ENCODE measurements around the gene CYP2F1. TPM values are rescaled to one million over a fixed set of nuclear protein-coding genes. Genes with fewer than 3 reads are reported as not detected.
"Not testable (repeated sequence)": the region's sequence is repeated elsewhere in the genome, so short reads cannot be mapped to it uniquely, and the experiment has no call there.

Gene CYP2F1
- total RNA-seq, 4 donors from 2014 or later = not detected

DNA sequence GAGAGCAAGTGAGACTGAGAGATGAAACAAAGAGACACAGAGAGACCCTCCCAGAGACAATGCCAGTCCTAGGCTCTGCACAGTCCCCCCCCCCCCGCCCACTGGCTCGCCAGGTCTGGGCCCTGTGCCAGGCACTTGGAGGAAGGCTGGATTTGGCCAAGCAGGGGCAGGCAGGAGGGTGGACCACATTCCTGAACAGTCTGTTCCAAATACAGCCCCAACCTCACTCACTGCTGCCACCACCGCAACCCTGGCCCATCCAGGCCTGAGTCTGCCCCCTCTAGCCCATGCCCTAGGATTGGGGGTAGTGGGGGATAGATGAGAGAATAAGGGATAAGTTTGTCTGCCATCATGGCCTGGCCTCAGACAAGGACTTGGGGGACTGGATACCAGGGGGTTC is 19.0 kb downstream of the CYP2F1 start:
- DNase-seq = no peak
- H3K27ac ChIP-seq = no peak overlapping the region
- no peaks in the 10 kb centered on the region for H3K4me1 ChIP-seq
- H3K36me3 ChIP-seq = no peaks in the 10 kb centered on the region
- intact Hi-C loops (cut with DNase I; ENCODE audit: low total_unique reads) = no loop called here
- TF ChIP-seq POLR2A (IDR thresholded peaks at IDR 0.05) = no peak
- TF ChIP-seq, protein P1, sequence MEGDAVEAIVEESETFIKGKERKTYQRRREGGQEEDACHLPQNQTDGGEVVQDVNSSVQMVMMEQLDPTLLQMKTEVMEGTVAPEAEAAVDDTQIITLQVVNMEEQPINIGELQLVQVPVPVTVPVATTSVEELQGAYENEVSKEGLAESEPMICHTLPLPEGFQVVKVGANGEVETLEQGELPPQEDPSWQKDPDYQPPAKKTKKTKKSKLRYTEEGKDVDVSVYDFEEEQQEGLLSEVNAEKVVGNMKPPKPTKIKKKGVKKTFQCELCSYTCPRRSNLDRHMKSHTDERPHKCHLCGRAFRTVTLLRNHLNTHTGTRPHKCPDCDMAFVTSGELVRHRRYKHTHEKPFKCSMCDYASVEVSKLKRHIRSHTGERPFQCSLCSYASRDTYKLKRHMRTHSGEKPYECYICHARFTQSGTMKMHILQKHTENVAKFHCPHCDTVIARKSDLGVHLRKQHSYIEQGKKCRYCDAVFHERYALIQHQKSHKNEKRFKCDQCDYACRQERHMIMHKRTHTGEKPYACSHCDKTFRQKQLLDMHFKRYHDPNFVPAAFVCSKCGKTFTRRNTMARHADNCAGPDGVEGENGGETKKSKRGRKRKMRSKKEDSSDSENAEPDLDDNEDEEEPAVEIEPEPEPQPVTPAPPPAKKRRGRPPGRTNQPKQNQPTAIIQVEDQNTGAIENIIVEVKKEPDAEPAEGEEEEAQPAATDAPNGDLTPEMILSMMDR (IDR thresholded peaks at IDR 0.05) = no peak
- H3K9me3 ChIP-seq = no peaks in the 10 kb centered on the region
- H3K4me3 ChIP-seq = no peak overlapping the region
- H3K27me3 ChIP-seq = no peaks in the 10 kb centered on the region

DNA sequence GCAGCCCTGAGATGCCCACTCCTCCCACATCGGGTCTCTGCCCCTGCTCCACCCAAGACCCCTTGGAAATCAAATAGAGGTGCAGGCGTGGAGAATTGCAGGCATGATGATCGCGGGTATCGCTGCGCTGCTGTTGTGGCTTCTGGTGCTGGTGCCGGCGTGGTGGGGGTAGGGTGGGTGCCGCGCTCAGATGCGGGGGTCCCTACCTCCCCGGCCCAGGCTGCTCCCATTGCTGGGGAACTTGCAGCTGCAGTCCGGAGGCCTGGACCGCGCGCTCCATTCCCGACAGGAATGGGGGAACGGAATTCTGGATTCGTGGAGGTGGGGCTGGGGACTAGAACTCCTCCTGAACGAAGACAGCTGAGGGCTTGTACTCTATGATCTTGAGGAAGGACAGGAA is 20.4 kb downstream of the CYP2F1 start:
- Histone ChIP-seq H3K9me3 (no peaks in the 10 kb centered on the region), H3K4me3 (no peak overlapping the region), H3K36me3 (no peaks in the 10 kb centered on the region), H3K4me1 (no peaks in the 10 kb centered on the region), H3K27ac (no peak overlapping the region), H3K27me3 (no peaks in the 10 kb centered on the region)
- no peak for TF ChIP-seq POLR2A (IDR thresholded peaks at IDR 0.05)
- TF ChIP-seq, protein P1 (IDR thresholded peaks at IDR 0.05) = no peak
- no peak for DNase-seq
- intact Hi-C loops (cut with DNase I; ENCODE audit: low total_unique reads) = no loop called here

DNA sequence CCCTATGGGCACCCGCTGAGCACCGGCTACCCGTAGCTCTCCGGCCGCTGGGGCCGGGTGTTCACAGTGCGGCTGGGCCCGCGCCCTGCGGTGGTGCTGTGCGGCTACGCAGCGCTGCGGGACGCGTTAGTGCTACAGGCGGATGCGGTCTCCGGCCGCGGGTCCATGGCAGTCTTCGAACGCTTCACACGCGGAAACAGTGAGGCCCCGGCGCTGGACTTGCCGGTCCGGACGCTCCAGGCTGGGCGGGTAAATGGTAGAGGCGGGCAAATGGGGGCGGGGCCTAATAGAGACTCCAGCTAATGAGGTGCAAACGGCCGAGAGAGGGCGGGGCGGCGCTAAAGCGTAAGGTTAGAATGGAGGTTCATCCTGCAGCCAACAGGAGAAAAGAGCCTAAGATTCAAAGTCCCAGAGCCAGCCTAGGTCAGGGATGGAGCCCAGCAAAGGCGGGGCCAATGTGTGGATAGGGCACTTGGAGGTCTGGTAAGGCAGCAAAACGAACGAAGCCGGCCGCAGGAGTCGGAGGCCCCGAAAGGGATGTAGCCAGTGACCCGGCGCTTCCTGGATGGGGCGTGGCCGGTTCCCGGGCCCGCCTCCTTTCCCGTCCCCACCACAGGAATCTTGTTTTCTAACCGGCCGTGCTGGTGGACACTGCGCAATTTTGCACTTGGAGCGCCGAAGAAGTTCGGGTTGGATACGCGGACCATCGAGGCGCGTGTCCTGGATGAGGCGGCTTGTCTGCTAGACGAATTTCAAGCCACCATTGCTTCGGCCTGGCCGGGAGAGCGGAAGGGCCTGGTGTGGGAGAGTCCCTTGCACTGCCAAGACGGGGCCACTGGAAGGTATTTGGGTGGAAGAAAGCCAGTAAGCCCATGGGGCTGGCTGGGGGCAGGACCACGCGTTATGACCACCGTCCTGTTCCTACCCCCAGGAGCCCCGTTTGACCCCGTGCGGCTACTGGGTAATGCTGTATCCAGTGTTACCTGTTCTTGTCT is 21.5 kb downstream of the CYP2F1 start:
- peak; percentile 53 to 54 for DNase-seq
- H3K27me3 ChIP-seq; H3K9me3 ChIP-seq; intact Hi-C loops (cut with DNase I; ENCODE audit: low total_unique reads); H3K4me1 ChIP-seq; H3K36me3 ChIP-seq: not testable (repeated sequence)
- H3K27ac ChIP-seq = peak overlapping the region in 1 of 2 donors; percentile 57
- H3K4me3 ChIP-seq = peak overlapping the region; percentile 25 to 43

DNA sequence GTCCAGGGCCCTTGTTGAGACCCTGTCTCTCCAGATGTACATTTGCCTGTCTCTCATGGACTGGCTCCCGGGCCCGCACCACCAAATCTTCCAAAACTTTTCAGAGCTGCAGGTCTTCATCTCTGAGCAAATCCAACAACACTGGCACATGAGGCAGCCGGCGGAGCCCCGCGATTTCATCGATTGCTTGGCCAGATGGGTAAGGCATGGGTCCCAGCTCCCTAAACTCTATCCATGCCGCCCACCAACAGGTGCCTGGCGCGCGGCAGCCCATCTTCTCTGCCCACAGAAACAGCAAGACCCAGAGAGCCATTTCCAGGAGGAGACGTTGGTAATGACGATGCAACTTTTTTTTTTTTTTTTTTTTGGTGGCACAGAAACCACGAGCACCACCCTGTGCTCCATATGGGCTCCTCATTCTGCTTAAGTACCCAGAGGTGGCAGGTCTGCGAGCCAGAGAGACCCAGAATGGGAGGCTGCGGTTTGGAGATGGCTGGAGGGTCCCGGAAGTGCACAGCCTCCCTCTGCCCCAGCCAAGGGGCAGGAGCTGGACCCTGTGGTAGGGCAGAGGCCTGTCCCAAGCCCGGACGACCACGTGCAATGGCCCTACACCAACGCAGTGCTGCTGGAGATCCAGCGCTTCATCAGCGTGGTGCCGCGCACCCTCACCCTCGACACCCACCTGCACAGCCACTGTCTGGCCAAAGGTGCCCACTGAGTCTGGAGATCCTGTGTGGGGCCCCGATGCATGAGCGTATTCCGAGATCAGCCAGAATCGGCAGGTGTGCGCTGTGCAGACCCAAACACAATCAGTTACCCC is 22.6 kb downstream of the CYP2F1 start:
- Histone ChIP-seq H3K36me3 (no peaks in the 10 kb centered on the region), H3K9me3 (no peaks in the 10 kb centered on the region), H3K4me3 (no peak overlapping the region), H3K27me3 (no peaks in the 10 kb centered on the region), H3K4me1 (no peaks in the 10 kb centered on the region), H3K27ac (no peak overlapping the region)
- intact Hi-C loops (cut with DNase I; ENCODE audit: low total_unique reads) = no loop called here
- no peak for DNase-seq
- no peak for TF ChIP-seq POLR2A (IDR thresholded peaks at IDR 0.05)
- TF ChIP-seq, protein P1 (IDR thresholded peaks at IDR 0.05) = no peak

DNA sequence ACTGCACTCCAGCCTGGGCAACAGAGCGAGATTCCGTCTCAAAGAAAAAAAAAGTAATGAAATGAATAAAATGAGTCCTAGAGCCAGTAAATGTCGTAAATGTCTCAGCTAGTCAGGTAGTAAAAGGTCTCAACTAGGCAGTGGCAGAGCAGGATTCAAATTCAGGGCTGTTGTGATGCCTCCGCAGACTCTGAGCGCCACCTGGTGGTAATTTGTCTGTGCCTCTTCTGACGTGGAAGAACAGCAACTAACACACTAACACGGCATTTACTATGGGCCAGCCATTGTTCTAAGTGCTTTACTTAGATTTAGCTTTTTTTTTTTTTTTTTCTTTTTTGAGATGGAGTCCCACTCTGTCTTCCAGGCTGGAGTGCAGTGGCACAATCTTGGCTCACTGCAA is 30.2 kb downstream of the CYP2F1 start:
- peak; percentile 52 to 69 for DNase-seq
- Histone ChIP-seq H3K36me3 (no peaks in the 10 kb centered on the region), H3K4me3 (no peak overlapping the region), H3K27me3 (no peaks in the 10 kb centered on the region), H3K27ac (no peak overlapping the region), H3K4me1 (no peaks in the 10 kb centered on the region), H3K9me3 (no peaks in the 10 kb centered on the region)
- intact Hi-C loops (cut with DNase I; ENCODE audit: low total_unique reads) = no loop called here
- TF ChIP-seq, protein P1 (IDR thresholded peaks at IDR 0.05) = peak; percentile 63 to 70 (median 66)
- TF ChIP-seq POLR2A (IDR thresholded peaks at IDR 0.05) = no peak
